Activated T-helper 1 cell treated with Interleukin-2 at 50 U/mL for 16 hours (primary cell): ENCODE data around the gene ITGA7.
"Not testable (repeated sequence)": the region's sequence is repeated elsewhere in the genome, so short reads cannot be mapped to it uniquely, and the experiment has no call there.

ENCODE experiments used
- DNase-seq: peaks from one replicate; pipeline ENCODE4 v3.0.0-alpha.2; 2020; ENCODE audit warnings: low read depth

The ITGA7 gene

DNA sequence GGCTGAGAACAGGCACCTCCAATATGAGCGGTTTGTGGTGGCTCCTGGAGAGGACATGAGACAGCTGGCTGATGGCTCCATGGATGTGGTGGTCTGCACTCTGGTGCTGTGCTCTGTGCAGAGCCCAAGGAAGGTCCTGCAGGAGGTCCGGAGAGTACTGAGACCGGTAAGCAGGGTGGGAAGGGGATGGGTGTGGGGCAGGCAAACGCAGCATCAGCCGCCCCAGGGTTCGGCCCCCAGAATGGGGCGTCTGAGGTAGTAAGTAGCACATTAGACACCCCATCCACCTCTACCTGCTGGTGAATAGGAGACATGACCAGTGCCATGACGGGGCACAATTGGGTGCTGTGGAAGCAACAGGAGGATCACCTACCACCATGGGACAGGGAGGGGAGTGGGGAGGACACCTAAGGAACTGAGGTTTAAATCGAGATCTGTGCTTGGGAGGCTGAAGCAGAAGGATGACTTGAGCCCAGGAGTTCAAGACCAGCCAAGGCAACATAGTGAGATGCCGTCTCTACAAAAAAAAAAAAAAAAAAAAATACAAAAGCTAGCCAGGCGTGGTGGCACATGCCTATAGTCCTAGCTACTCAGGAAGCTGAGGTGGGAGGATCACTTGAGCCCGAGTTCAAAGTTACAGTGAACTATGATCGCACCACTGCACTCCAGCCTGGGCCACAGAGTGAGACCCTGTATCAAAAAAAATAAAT is 25.5 kb downstream of the ITGA7 start:
- no peak for DNase-seq

DNA sequence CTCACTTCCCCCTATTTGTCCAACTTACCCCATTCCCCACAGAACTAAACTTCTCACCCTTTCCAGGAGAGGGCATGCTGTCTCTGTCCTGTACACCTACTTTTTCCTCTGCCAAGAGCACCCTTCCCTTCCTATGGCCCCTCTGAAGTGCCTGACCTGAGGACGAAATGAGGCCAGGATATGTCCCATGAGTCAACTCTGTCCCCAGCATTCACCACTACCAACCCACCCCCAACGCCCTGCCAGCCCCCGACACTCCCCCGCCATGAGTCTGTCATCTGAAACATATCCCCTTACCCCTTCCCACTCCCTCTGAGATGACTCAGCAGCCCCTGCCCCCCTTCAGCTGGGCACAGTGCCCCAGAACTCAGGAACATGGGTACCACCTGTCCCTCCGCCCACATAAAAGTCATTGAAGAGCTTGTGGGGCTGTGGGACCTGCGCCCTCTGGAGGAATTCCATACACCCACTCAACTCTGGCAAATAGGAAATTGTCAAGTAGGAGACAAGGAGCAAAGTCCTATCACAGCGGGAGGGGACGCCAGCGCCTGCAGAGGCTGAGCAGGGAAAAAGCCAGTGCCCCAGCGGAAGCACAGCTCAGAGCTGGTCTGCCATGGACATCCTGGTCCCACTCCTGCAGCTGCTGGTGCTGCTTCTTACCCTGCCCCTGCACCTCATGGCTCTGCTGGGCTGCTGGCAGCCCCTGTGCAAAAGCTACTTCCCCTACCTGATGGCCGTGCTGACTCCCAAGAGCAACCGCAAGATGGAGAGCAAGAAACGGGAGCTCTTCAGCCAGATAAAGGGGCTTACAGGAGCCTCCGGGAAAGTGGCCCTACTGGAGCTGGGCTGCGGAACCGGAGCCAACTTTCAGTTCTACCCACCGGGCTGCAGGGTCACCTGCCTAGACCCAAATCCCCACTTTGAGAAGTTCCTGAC is 26.3 kb downstream of the ITGA7 start:
- no peak for DNase-seq

DNA sequence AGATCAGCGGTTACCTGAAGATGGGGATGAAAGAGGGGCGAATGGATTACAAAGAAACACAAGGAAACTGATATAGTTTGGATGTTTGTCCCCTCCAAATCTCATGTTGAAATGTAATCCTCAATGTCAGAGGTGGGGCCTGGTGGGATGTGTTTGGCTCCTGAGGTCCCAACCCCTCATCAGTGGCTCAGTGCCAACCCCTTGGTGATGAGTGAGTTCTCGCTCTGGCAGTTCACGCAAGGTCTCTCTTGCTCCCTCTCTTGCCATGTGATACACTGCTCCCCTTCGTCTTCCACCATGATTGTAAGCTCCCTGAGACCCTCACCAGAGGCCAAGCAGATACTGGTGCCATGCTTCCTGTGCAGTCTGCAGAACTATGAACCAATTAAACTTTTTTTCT is 28.0 kb downstream of the ITGA7 start:
- DNase-seq: no peak

GRCh38 chr12:55676707-55677106 is 31.0 kb downstream of the ITGA7 start:
- no peak for DNase-seq

- DNase-seq: no peak
Observed at GRCh38 chr12:55675666-55676065, 32.0 kb downstream of the ITGA7 start.

GRCh38 chr12:55673638-55674037 is 34.1 kb downstream of the ITGA7 start:
- no peak for DNase-seq

DNA sequence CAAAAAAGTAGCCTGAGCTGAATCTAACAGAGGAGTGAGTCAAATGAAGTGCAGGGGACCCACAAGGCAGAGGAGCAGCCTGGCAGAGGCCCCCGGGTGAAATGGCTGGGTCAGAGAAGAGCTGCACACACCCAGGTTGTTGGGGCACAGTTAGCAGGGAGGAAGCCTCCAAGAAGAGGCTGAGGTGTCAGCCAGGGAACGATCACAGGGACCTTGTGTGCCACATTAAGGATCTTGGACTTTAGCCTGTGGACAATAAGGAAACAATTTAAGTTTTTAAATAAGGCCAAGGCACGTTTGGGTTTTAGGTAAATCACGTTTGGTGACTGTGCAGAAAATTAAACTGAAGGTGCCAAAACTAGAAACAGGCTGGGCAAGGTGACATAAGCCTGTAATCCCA is 36.0 kb downstream of the ITGA7 start:
- no peak for DNase-seq

GRCh38 chr12:55670276-55670675 is 37.4 kb downstream of the ITGA7 start:
- no peak for DNase-seq

DNA sequence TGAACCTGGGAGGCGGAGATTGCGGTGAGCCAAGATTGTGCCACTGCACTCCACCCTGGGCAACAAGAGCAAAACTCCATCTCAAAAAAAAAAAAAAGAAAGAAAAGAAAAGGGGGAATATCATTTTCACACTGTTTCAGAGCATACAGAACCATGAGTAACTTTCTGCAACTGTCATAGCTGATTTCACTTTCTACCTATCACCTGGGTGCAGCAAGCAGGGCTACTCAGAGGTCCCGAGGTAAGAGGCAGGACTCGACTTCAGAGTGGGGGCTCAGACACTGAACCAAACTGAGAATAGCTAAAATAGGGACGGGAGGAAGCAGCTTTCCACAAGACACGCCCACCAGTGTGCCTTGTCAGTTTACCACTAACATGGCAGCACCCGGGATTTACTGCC is 41.2 kb downstream of the ITGA7 start:
- DNase-seq: no peak

GRCh38 chr12:55664826-55665225 is 42.9 kb downstream of the ITGA7 start:
- no peak for DNase-seq

DNA sequence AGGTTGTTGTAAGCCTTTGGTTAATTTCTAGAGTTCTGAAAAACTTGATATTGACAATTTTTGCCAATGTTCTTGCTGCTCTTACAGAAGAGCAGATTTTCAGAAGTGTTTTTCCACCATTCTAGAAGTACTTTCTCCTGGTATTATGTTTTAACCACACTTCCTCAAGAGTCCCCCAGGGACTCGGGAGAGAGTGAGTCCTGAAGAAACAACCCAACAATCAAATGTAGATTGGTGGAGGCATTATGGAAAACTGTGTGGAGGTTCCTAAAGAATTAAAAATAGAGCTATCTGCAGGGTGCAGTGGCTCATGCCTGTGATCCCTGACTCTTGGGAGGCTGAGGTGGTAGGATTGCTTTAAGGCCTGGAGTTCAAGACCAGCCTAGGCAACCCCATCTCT is 44.3 kb downstream of the ITGA7 start:
- no peak for DNase-seq

DNA sequence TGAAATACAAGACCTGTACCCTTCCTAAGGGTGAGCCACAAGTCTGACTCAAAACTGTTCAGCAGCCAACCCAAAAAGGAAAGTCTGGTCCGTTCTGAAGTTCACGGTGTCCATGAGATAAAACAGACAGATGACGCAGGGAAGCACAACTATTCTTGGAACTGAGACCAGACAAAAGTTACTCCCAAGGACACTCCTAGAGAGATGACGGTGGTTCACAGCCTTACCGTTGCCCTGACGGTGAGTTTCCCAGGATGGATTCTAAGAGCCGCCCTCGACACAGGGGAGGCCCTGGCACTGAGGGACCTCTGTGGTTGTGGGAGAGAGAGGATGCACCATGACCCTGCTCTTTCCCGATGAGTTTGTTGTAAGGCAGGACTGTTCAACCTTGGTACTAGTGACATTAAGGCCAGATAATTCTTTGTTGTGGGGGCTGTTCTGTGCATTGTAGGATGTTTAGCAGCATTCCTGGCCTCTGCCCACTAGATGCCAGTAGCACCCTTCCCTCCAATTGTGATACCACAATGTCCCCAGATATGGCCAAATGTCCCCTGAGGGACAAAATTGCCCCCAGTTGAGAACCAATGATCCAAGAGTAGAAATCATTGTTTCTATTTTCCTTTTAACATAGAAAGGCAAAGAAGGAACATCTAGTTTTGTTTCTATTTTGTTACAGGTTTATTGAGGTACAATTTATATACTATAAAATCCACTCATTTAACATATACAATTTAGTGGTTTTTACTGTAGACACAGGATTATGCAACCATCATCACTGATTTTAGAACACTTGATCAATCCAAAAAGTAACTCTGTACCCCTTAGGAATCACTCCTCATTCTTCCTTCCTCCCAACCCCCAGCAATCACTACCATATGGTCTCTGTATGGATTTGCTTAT is 48.0 kb downstream of the ITGA7 start:
- no peak for DNase-seq

- DNase-seq: no peak
Observed at GRCh38 chr12:55658635-55659391, 48.9 kb downstream of the ITGA7 start.

DNA sequence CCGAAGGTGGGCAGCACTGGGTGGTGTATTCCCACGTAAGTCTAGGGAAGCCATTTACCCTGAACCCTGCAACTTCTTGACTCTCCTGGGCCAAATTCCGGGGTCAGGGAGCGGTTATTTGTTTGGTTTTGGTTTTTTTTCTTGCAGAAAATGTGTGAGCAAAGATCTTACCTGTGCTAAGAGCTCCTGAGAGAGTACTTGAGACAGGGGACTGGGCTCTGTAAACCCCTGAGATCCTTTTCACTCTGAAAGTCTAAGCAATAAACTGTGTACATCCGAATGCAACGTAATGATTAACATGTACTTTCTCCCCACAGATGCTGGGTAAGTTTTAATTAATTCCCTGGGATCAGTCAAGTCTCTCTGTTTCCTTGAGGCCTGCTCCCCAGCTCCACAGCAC is 49.5 kb downstream of the ITGA7 start:
- DNase-seq: no peak

DNA sequence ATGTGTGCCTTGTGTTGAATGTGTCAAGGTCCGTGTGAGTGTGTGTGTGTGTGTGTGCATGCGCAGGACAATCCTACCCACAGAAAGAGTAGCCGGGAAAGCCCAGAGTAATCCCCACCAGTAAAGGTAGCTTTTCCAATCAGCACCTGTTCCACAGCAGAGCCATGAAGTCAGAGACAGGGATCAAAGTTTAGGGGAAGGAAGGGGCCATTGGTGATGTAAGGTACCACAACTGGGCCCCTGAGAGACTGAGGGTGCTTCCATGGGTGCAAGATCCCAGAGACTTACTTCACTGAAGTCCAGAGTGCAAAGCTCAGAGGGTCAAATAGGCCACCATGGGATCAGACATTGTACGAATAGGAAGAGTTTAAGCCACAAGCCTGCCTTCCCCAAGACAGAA is 50.5 kb downstream of the ITGA7 start:
- no peak for DNase-seq

GRCh38 chr12:55654511-55655214 is 53.0 kb downstream of the ITGA7 start:
- DNase-seq: no peak

- no peak for DNase-seq
Observed at GRCh38 chr12:55653031-55653430, 54.7 kb downstream of the ITGA7 start.

GRCh38 chr12:55652352-55652751 is 55.4 kb downstream of the ITGA7 start:
- DNase-seq: no peak

DNA sequence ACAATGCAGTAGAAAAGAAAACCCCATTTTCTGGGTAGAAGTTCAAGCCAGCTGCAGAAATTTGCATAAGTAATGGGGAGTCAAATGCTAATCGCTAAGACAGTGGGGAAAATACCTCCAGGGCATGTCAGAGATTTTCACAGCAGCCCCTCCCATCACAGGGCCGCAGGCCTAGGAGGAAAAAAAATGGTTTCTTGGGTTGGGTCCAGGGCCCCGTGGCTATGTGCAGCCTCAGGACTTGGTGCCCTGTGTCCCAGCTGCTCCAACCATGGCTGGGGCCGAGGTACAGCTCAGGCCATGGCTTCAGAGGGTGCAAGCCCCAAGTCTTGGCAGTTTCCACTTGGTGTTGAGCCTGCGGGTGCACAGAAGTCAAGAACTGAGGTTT is 56.4 kb downstream of the ITGA7 start:
- DNase-seq: no peak

GRCh38 chr12:55650620-55651298 is 56.9 kb downstream of the ITGA7 start:
- DNase-seq: not testable (repeated sequence)
